Osteoblast (primary cell): ENCODE measurements around the gene KCNK1. TPM values are rescaled to one million over a fixed set of nuclear protein-coding genes. Genes with fewer than 3 reads are reported as not detected.

ENCODE experiments used
- DNase-seq: peaks from one replicate; pipeline ENCODE4 v3.0.0; 2011; ENCODE audit warnings: low spot score, mixed read lengths; ENCODE audit not compliant: insufficient read length; ENCODE audit errors: missing footprints
- H2AFZ ChIP-seq: 2 replicates; pipeline ENCODE4 v1.6.0; 2011; ENCODE audit warnings: mild to moderate bottlenecking, low read length
- H3K27ac ChIP-seq: 2 replicates; pipeline ENCODE4 v1.5.1; 2011; ENCODE audit warnings: mild to moderate bottlenecking, low read depth, low read length, moderate library complexity
- H3K27me3 ChIP-seq: 2 replicates; pipeline ENCODE4 v1.6.0; 2012; ENCODE audit warnings: mild to moderate bottlenecking, control low read depth, inconsistent platforms, low read length, moderate library complexity; ENCODE audit not compliant: insufficient read depth
- H3K36me3 ChIP-seq: 2 replicates; pipeline ENCODE4 v1.5.1; 2011; ENCODE audit warnings: mild to moderate bottlenecking, low read length, control low read depth, moderate library complexity; ENCODE audit not compliant: insufficient read depth
- H3K4me1 ChIP-seq: 2 replicates; pipeline ENCODE4 v1.5.1; 2011; ENCODE audit warnings: mild to moderate bottlenecking, low read length, control low read depth, moderate library complexity; ENCODE audit not compliant: insufficient read depth
- H3K4me2 ChIP-seq: 2 replicates; pipeline ENCODE4 v1.6.0; 2011; ENCODE audit warnings: mild to moderate bottlenecking, low read length; ENCODE audit not compliant: insufficient read depth
- H3K4me3 ChIP-seq: fragments of 200-600 bp; sonication (generic); 3 replicates; pipeline ENCODE4 v1.5.1; 2012; ENCODE audit warnings: mild to moderate bottlenecking, low read length, inconsistent platforms; ENCODE audit not compliant: insufficient read depth
- H3K79me2 ChIP-seq: 2 replicates; pipeline ENCODE4 v1.6.0; 2012; ENCODE audit warnings: mild to moderate bottlenecking, low read length, control low read depth, inconsistent platforms; ENCODE audit not compliant: insufficient read depth
- H3K9me3 ChIP-seq: 2 replicates; pipeline ENCODE4 v1.5.1; 2011; ENCODE audit warnings: low read depth, low read length, control low read depth
- H4K20me1 ChIP-seq: 2 replicates; pipeline ENCODE4 v1.6.0; 2012; ENCODE audit warnings: mild to moderate bottlenecking, low read length, control low read depth; ENCODE audit not compliant: insufficient read depth
- CTCF ChIP-seq: IDR thresholded peaks from 2 replicates; pipeline ENCODE4 v1.5.1; 2011; ENCODE audit warnings: mild to moderate bottlenecking, low read depth, low read length, moderate library complexity; ENCODE audit errors: extremely low read depth
- total RNA-seq: library from RNA; depleted of rRNA; stranded (reverse); fragments of >200 nt; gene quantifications from 2 replicates; pipeline ENCODE4 v1.2.3, GENCODE V29; 2012

Gene KCNK1
- total RNA-seq, 1 donor, result 3.6 TPM

GRCh38 chr1:233704170-233704897 is 90.4 kb downstream of the KCNK1 start:
- Histone ChIP-seq H3K4me3 (no peak overlapping the region), H3K9me3 (no peaks in the 10 kb centered on the region), H3K27me3 (no peaks in the 10 kb centered on the region), H3K4me1 (no peaks in the 10 kb centered on the region), H2AFZ (no peak overlapping the region), H3K36me3 (no peaks in the 10 kb centered on the region), H3K79me2 (no peaks in the 10 kb centered on the region), H3K4me2 (no peak overlapping the region), H3K27ac (no peak overlapping the region), H4K20me1 (no peaks in the 10 kb centered on the region)
- DNase-seq, result no peak
- TF ChIP-seq CTCF, result no peak

- no peak for TF ChIP-seq CTCF
- no peaks in the 10 kb centered on the region for H3K27me3 ChIP-seq
- no peak overlapping the region for H2AFZ ChIP-seq
- no peaks in the 10 kb centered on the region for H3K9me3 ChIP-seq
- no peaks in the 10 kb centered on the region for H3K36me3 ChIP-seq
- H3K4me1 ChIP-seq, result no peaks in the 10 kb centered on the region
- no peak overlapping the region for H3K4me2 ChIP-seq
- no peak for DNase-seq
- H3K79me2 ChIP-seq, result no peaks in the 10 kb centered on the region
- no peak overlapping the region for H3K27ac ChIP-seq
- no peaks in the 10 kb centered on the region for H4K20me1 ChIP-seq
- no peak overlapping the region for H3K4me3 ChIP-seq
Measured at GRCh38 chr1:233704898-233705723, 91.2 kb downstream of the KCNK1 start.

- Histone ChIP-seq H3K4me3 (no peak overlapping the region), H3K4me2 (no peak overlapping the region), H3K27me3 (no peaks in the 10 kb centered on the region), H4K20me1 (no peaks in the 10 kb centered on the region), H3K27ac (no peak overlapping the region), H2AFZ (no peak overlapping the region), H3K4me1 (no peaks in the 10 kb centered on the region), H3K36me3 (no peaks in the 10 kb centered on the region), H3K79me2 (no peaks in the 10 kb centered on the region), H3K9me3 (no peaks in the 10 kb centered on the region)
- TF ChIP-seq CTCF, result no peak
- no peak for DNase-seq
Measured at GRCh38 chr1:233707153-233707879, 93.4 kb downstream of the KCNK1 start.
